Endothelial cell of umbilical vein (primary cell): Measurements from ENCODE around the gene PABPC1L.

ENCODE experiments used
- CTCF ChIP-seq, 2 donors: IDR thresholded peaks; 1 replicate in 1 of 2; 2 replicates in 1 of 2; pipeline ENCODE4 v1.5.1; 2011; ENCODE audit warnings: low read length in 2 of 2, mild to moderate bottlenecking in 2 of 2, moderate library complexity in 2 of 2, control low read depth in 1 of 2, inconsistent platforms in 1 of 2, low read depth in 1 of 2; ENCODE audit not compliant: insufficient read depth in 1 of 2; ENCODE audit errors: extremely low read depth in 1 of 2
- EZH2 ChIP-seq: IDR thresholded peaks from 2 replicates; pipeline ENCODE4 v1.6.1; 2012; ENCODE audit warnings: borderline replicate concordance, low read depth, mild to moderate bottlenecking, moderate library complexity, low read length, inconsistent platforms; ENCODE audit not compliant: severe bottlenecking
- FOS ChIP-seq: IDR thresholded peaks from 2 replicates; pipeline ENCODE4 v1.6.1; 2011; ENCODE audit warnings: mild to moderate bottlenecking, low read length, moderate library complexity, borderline replicate concordance; ENCODE audit not compliant: insufficient read depth
- GATA2 ChIP-seq: IDR thresholded peaks from 2 replicates; pipeline ENCODE4 v1.7.0; 2011; ENCODE audit warnings: low read depth, mild to moderate bottlenecking, moderate library complexity, mixed read lengths, low read length; ENCODE audit not compliant: insufficient read length, insufficient read depth
- MYC ChIP-seq: IDR thresholded peaks from one replicate; pipeline ENCODE4 v1.6.1; 2011; ENCODE audit warnings: mild to moderate bottlenecking, low read depth, low read length
- POLR2A ChIP-seq: IDR thresholded peaks from 2 replicates; pipeline ENCODE4 v1.6.1; 2012; ENCODE audit warnings: low read depth, mild to moderate bottlenecking, control low read depth, low read length
- POLR2AphosphoS5 ChIP-seq: IDR thresholded peaks from 2 replicates; pipeline ENCODE4 v1.6.1; 2012; ENCODE audit warnings: low read depth, mild to moderate bottlenecking, control low read depth, low read length, moderate library complexity; ENCODE audit not compliant: insufficient read depth
- TF ChIP-seq, protein P1 (sequence below): IDR thresholded peaks from 2 replicates; pipeline ENCODE4 v1.6.1; 2011; ENCODE audit not compliant: insufficient read depth, insufficient read length

DNA sequence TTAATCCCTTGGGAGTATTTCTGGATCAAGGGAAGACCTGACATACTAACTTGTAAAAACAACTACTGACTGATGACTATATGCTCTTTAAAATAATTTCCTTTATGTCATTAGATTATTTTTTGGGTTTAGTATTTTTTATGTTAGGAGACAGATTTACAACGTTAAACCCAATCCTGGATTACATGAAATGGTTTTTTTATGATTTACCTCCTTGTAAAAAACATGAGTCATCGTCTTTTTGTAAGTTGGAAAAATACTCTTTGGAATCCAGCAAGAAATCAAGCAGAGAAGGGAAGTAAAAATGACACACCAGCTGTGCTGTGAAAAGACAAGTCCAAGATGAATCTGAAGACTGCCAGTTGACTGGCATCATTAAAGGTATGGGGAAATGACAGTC is 63.2 kb downstream of the PABPC1L start:
- TF ChIP-seq CTCF (IDR thresholded peaks at IDR 0.05; ENCODE audit: extremely low read depth in 1 of 2, insufficient read depth in 1 of 2, low read depth in 1 of 2, low read length in 2 of 2) = no peak
- TF ChIP-seq, protein P1, sequence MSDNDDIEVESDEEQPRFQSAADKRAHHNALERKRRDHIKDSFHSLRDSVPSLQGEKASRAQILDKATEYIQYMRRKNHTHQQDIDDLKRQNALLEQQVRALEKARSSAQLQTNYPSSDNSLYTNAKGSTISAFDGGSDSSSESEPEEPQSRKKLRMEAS = no peak
- TF ChIP-seq POLR2A = no peak
- TF ChIP-seq POLR2AphosphoS5 = no peak
- no peak for TF ChIP-seq GATA2
- TF ChIP-seq EZH2 = no peak
- no peak for TF ChIP-seq MYC
- TF ChIP-seq FOS = no peak
